ENCODE data around the gene FAF1. TPM values are rescaled to one million over a fixed set of nuclear protein-coding genes. Genes with fewer than 3 reads are reported as not detected.

FAF1 gene
- 53.2 TPM for total RNA-seq

DNA sequence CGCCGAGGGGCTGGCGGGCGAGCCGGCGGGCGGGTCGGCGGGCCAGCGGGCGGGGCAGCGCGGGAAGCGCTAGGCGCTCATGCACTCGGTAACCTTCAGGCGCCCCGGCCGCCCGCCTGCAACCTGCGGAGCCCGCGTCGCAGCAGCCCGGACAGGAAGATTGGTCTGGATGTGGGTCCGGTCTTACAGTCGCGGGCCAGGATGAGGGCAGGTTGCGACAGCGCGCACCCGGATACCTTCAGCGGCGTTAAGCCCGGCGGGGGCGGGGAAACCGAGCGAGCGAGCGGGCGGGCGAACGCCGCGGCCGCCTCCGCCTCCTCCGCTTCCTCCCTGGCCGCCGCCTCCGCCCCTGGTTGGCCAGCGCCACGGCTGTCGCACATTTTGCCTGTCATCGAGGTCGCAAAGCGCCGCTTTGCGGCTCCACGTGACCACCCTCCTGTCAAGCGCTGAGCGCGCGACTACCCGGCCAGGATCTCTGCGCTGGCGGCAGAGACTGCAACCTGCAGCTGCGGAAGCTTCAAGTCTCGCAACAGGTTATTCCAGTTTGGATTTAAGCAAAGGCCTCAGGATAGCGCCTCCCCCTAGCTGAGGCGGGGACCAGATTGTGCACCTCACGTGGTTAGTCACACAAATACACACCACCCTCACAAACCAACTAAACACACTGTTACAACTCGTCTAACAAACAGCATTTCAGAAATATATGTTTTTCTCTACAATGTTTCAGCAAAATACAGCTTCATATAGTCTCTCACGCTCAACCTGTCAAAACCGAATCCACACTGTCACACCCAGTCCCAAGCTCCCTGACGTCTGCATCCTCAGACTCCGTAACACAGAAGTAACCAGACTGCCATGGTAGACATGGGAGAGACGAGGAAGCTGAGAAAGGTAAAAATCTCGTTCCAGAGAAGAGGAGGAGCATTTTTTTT, at the start of gene FAF1:
Gene FAF1, minus strand, starts transcription at position 355 of the 932 bp plus-strand sequence. CDS start 456 bp downstream, outside the sequence.

DNA sequence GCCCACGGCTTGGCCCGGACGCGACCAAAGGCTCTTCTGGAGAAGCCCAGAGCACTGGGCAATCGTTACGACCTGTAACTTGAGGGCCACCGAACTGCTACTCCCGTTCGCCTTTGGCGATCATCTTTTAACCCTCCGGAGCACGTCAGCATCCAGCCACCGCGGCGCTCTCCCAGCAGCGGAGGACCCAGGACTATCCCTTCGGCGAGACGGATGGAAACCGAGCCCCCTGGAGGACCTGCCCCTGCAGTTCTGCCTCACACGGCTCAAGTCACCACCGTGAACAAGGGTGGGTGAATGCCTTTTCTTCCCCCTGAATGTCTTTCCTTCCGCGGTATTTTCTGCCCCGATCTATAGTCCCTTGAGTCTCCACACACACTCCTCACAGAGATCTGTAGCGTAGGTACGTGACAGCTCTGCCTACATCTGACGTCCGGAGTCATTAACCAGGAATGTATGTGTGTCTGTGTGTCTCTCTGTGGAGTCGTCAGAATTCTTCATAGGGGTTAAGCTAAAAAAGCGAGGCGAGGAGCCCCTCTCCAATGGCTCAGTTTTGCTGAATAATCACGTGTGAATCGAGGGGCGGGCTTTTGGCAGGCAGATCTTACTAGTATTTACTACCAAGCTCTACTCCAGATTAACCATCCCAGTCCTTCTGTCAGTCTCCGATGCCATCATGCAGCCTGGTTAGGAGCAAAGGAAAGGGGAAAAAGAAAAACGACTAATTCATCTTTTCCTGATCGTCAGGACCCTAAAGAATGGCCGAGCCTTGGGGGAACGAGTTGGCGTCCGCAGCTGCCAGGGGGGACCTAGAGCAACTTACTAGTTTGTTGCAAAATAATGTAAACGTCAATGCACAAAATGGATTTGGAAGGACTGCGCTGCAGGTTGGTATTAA, 9.8 kb upstream of the FAF1 start, which contains the start of gene CDKN2C:
Gene CDKN2C, plus strand, starts transcription at position 635 of the 898 bp plus-strand sequence. Its CDS starts 124 bp downstream, at position 759.

DNA sequence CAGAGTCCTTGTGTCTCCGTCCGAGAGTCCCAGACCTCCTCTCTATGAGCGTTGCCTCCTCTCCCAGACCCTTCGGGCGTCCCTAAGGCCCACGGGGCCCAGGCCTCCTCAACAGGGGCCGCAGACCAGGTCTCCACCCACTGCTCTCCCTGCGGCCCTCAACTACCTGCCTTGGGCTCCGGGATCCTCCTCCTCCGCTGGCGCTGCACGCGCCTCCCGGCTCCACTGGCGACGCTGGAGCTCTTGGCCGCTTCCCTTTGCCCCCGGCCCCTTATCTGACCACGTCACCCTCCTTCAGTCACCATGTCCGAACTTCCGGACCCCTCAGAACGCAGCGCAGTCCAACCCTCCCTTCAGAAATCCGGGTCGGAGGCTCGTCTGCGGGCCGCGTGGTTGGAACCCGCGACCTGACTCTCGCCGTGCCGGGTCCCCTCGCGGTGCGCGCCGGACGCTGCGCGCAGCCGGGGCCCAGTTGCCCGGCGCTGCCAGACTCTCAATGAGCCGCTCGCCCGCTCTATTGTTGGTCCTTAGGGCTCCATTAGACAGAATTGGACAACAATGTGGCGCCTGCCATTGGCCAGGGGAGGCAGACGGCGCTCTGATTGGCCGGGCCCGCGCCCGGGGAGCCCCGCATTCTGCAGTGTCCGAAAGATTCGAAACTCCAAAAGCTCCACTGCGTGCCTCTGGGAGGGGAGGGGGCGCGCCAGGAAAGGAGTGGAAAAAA, 537.0 kb downstream of the FAF1 start, which contains the start of gene DMRTA2:
Gene DMRTA2, minus strand, starts transcription at position 498 of the 724 bp plus-strand sequence. CDS start 1,907 bp downstream, outside the sequence.

Small RNA genes within 50 kb of the gene (small RNA-seq; reads per million reads assigned to genes)
- not detected for gene RNU6-1026P (ENCODE audit: low replicate concordance)

Other genes with a start within 250 kb of the FAF1 start
- gene CDKN2C, start 10.0 kb upstream of the FAF1 start, total RNA-seq: 4.7 TPM
- not detected for gene C1orf185, start 142.0 kb upstream of the FAF1 start, total RNA-seq